HG03135 (cell line): ENCODE results near the gene FUT4.
A peak's percentile ranks its signal among the peaks of the same experiment; 100 is the strongest.
"Not testable (repeated sequence)": the region's sequence is repeated elsewhere in the genome, so short reads cannot be mapped to it uniquely, and the experiment has no call there.

ENCODE experiments used
- ATAC-seq: cut with Tn5 transposase; IDR thresholded peaks from one replicate; pipeline ENCODE4 v1.9.1; 2021; ENCODE audit warnings: mild to moderate bottlenecking, moderate library complexity; ENCODE audit not compliant: unreplicated experiment

FUT4 gene, protein sequence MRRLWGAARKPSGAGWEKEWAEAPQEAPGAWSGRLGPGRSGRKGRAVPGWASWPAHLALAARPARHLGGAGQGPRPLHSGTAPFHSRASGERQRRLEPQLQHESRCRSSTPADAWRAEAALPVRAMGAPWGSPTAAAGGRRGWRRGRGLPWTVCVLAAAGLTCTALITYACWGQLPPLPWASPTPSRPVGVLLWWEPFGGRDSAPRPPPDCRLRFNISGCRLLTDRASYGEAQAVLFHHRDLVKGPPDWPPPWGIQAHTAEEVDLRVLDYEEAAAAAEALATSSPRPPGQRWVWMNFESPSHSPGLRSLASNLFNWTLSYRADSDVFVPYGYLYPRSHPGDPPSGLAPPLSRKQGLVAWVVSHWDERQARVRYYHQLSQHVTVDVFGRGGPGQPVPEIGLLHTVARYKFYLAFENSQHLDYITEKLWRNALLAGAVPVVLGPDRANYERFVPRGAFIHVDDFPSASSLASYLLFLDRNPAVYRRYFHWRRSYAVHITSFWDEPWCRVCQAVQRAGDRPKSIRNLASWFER

DNA sequence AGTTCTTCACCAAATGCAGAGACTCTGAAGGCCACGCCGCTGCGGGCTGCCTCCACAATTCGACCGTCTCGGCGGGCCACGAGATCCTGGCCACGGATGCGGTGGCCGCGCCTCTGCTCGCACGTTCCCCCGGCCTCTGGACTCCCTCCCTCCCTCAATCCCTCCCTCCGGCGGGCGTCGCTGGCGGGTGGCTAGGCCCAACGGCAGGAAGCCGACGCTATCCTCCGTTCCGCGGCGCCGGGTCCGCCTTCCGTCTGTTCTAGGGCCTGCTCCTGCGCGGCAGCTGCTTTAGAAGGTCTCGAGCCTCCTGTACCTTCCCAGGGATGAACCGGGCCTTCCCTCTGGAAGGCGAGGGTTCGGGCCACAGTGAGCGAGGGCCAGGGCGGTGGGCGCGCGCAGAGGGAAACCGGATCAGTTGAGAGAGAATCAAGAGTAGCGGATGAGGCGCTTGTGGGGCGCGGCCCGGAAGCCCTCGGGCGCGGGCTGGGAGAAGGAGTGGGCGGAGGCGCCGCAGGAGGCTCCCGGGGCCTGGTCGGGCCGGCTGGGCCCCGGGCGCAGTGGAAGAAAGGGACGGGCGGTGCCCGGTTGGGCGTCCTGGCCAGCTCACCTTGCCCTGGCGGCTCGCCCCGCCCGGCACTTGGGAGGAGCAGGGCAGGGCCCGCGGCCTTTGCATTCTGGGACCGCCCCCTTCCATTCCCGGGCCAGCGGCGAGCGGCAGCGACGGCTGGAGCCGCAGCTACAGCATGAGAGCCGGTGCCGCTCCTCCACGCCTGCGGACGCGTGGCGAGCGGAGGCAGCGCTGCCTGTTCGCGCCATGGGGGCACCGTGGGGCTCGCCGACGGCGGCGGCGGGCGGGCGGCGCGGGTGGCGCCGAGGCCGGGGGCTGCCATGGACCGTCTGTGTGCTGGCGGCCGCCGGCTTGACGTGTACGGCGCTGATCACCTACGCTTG is at the start of gene FUT4:
FUT4 (plus strand) TSS at position 227 of the 951 bp plus-strand sequence; CDS start at position 440, 213 bp downstream.
- peak; percentile 78 for ATAC-seq

DNA sequence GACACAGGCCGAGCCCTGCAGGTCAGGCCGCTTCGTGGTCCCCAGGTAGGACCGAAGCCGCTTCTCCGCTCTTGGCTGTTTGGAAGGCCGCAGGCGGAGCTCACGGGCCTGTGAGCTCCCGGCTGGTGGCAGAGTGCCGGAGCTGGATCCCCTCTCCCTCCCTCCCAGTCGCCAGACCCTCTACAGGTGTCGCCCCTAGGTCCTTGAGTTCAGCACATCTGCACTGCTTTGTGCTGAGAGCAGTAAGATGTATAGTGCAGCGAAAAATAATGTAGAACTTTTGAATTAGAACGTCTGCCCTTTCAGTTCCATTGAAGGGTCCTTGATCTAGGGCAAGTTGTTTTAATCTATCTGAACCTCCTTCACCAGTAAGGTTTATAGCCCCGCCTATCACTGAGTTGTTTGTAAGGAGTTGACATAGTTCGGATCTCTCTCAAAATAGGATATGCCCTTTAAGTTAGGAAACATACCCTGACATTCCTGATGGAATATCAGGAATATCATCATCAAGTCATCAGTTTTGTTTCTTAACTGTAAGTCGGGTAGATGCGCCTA is 49.5 kb upstream of the FUT4 start:
- ATAC-seq = peak; percentile 66

DNA sequence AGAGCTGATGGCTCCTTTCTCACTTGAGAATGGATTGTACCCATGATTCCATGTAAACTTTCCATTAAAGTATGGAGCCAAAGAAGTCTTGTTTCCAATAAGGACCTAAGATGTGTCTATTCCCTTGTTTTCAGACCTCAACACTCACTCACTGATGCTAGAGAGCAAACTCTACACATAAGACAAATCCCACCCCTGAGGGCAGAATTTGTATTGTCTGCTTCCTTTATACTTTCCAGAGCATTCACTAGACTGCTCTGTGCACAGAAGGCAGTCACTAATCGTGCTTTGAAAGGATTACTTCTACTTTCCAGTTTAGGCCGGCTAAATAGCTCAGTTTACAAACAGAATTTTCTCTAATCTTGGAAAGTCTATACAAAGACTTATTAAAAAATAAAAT is 43.5 kb upstream of the FUT4 start:
- ATAC-seq = no peak

DNA sequence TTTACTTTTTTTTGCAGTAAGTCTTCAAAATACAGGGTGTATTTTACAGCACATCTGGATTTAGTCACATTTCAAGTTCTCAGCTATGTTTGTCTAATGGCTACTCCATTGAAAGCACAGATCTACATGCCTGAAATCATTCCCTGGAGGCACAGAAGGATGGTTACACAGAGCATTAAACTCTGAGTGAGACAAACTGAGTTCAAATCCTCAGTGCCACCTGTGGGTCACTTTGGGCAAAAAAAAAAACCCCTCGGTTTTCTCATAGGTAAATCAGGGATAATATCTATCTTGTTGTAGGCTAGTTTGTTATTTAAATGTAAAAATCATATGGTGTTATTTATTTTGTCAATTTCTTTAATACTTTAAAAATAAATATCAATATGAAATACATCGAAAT is 42.2 kb upstream of the FUT4 start:
- ATAC-seq = no peak

DNA sequence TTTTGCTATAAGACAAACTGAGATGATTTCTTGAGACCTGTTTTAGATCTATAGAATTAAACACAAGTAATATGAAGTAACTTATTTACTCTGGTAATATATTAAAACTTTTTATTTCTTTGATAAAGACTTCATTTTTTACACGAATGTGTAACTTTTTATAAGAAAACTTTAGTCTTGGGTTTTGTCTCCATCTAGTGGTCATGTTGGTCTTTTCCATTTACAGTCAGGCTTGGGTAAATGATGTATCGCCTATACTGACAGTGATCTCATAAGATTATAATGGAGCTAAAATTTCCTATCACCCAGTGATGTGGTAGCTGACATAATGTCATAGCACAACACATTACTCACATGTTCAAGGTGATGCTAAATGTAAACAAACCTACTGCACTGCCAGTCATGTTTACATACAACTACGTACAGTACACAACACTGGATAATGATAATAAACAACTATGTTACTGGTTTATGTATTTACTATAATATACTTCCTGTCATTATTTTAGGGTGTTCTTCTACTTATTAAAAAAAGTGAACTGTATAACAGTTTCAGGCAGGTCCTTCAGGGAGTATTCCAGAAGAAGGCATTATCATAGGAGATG is 38.9 kb upstream of the FUT4 start:
- no peak for ATAC-seq

DNA sequence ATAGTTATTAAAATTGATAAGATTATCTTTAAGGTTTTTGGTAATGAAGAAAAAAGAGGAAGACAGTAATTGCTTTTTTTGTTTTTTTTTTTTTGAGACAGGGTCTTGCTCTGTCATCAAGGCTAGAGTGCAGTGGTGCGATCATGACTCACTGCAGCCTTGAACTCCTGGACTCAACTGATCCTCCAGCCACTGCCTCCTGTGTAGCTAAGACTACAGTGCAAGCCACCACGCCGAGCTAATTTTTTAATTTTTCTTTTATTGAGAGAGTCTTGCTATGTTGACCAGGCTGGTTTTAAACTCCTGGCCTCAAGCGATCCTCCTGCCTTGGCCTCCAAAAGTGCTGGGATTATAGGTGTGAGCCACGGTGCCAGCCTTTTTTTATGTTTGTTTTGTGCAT is 37.2 kb upstream of the FUT4 start:
- ATAC-seq = not testable (repeated sequence)

DNA sequence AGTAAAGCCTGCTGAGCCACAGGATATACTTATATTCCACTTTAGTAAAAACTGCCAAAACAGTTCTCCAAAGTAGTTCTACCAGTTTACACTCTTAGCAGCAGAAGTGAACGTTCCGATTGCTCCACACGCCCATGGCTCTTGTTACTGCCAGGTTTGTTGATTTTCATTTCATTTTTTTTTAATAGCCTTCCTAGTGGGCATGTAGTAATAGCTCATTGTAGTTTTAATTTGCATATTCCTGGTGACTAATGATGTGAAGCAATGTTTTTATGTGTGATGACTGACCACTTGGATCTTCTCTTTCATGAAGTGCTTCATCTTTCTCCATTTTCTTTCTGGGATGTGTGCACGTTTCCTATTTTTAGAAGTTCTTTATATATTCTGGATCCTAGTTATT is 36.2 kb upstream of the FUT4 start:
- no peak for ATAC-seq

DNA sequence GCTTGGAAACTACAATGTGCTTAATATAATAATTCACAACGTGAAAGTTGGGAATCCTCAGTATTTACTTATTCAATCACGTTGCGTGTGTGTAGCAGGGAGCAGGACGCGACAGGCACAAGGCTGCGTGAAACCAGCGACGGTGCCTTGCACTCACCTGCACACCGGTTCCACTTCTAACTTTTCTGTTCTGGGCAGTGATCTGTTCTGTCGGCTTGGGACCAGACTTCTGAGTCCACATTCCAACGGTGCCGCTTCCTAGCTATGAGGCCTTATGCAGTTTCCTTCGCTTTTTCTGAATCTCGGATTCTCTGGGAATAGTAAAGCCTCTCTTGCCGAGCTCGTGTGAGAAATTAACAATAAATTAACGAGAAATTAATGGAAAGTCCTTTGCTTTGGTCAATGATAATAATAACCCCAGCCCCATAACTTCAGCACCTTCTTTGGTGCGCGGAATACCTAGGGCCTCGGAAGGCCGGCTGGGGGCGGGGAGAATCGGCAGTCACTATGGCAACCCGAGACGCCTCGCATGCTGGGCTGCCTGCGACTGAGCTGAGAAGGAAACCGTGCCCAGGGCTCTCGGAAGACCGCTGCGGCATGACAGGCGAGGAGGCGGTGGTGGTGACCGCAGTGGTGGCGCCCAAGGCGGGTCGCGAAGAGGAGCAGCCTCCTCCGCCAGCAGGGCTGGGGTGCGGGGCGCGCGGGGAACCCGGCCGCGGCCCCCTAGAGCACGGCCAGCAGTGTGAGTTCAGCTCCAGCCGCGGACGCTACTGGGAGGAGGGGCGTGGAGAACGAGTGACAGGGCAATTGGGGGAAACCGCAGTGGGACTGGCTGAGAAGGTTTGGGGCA is 31.6 kb upstream of the FUT4 start, which contains the start of gene C11orf97:
C11orf97 (plus strand) TSS at position 530 of the 850 bp plus-strand sequence; CDS start at position 598, 68 bp downstream.
- peak; percentile 82 for ATAC-seq

DNA sequence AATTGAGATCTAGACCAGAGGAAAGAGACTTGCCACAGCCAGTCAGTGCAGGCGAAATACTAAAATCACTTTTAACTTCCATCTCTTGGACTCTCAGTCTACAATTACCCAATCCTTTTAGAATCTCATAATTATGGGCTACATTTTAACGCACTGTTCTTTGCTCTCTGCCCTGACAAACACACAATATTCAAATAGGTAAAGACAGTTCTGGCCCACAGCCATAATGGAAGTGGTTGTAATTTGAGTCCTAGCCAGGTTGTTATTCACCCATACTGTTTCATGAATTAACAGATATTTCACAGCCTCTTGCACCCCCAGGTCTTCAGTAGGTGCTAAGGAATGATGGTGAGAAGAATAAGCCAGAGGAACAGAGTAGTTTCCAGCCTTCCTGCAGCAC is 30.6 kb upstream of the FUT4 start:
- ATAC-seq = peak; percentile 46

DNA sequence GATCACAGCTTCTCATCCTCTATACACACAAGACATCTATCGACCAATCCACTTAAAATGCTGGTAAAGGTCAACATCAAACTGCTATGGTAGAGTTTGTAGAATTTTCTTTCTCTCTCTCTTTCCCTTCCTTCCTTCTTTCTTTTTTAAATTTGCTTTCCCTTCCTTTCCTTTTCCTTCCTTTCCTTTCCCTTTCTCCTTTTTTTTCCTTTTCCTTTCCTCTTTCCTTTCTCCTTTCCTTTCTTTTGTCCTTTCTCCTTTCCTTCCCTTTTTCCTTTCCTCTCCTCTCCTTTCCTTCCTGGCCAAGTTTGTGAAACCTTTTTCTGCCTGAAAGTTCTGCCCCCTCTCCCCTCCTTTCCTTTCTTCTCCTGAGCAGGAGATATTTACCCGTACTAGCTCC is 28.3 kb upstream of the FUT4 start:
- no peak for ATAC-seq

DNA sequence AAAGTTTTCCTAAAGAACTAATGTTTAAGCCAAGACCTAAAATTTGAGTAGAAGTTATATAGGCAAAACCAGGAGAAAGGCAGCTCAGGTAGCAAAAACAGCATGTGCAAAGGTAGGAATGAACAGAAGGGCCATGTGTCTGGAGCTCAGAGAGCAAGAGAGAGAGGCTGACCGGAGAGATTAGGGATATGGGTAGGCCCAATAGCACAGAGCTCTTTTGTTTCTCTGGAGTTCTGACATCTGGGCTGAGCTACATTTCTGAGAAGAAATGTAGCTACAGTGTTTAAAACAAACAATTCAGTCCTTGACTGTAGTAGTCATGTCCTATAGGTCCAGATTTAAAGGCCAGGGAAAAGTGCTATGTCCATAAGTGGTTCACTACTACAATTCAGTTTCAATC is 27.0 kb upstream of the FUT4 start:
- no peak for ATAC-seq

DNA sequence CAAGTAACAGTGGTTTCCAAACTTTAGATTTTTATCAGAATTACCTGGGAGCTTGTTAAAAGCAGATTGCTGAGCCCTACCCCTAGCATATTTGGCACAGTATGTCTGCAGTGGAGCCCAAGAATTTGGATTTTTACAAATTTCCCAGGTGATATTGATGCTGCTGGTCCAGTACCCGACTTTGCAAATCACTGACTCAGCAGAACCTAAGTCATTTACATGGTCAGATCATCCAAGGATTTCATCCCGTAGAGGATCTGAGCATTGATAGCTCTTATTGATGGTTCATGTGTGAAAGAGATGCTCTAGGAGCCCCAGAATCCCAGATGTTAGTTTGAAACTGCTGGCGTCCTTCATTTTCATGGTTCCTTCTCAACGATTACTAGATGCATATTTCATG is 25.4 kb upstream of the FUT4 start:
- ATAC-seq = no peak

DNA sequence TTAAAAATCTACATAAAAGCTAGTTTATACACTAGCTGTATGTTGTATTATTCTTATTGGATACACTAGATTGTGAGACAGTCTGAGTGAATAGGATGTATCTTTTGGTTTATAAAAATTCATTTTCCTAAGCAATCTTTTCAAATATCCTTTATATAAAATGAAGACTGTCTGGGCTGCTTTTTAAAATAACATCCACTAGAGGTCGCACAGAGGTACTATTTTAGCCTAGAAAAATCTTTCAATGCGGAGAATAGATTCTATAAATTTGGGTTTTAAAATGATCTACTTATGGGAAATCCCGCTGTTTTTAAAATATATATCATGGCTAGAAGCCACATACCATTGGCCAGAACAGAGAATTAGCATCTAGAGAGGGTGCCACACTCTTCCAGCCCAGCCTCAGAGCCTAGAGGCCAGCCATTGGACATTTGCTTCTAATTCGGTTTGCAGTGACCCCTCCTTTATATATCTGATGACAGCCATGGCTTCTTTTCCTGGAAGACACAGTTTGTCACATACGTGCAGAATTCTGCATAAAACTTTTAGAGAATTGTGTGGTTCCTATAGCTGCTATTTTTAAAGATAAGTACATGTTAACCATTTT is 24.1 kb upstream of the FUT4 start:
- ATAC-seq = no peak

DNA sequence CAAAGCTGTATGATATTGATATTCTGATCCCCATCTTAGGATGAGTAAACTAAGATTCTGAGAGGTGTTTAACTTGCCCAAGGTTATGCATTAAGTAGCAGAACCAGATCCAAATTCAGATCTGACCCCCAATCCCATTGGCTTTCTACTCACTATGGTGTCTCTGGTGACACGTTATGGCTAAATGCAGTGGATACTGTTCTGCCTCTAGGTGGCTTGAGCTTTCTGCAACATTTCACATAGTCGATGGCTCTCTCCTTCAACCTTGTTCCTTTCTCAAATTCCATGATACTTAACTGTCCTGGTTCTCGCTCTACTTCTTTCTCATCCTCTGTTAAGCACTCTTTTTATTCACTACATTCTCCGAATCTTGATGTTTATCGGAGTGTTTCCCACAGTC is 22.0 kb upstream of the FUT4 start:
- no peak for ATAC-seq

DNA sequence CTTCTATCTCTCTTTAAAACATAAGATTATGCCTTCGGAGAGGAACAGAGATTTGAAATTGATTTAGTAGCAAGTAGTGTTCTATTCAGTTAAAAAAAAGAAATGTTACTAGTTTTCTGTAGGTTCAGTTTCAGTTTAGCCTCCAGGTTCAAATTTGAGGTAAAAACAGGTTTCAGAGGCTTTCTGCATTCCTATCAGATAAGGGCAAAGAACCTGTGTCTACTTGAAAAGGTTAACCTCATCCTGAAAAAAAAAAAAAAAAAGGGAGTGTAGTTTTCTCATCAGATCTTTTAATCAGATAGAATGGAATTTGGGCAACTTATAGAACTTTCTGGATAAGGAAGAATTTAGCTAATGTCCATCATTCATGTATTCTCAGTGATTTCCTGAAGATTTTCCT is 19.4 kb upstream of the FUT4 start:
- ATAC-seq = no peak

DNA sequence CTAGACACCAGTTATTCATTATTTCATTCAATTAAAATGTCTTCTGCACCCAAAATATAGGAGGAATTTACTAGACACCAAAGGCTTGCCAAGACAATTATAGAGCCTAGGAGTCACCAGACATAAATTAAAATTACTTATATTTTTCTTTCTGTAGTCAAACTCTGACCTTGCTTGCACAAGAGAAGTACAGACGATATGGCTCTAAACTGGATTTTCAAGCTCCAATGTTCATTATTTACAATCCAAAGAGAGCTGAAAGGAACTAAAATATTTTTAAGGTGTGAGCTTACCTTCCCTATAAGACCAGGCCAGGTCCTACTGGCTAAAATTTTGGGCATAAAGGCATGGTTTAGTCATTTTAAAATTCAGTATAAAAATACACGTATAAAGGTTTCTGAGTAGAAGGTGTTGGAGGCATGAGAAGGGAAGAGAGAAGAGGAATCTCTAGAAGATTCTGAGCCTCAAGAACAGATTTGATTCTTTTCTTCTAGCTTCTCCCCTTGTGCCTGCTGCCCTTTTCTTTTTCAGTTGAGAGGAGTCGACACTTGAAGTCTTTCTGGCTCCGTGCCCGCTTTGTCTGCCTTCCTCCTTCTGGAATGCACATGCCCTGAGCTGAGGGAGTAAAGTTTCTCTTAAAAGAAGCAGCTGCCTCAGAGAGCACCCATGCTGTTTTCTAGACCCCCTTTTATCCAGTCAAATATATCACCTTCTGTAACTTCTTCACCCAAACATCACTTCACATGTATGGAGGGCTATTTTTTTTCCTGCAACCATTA is 18.0 kb upstream of the FUT4 start:
- no peak for ATAC-seq

DNA sequence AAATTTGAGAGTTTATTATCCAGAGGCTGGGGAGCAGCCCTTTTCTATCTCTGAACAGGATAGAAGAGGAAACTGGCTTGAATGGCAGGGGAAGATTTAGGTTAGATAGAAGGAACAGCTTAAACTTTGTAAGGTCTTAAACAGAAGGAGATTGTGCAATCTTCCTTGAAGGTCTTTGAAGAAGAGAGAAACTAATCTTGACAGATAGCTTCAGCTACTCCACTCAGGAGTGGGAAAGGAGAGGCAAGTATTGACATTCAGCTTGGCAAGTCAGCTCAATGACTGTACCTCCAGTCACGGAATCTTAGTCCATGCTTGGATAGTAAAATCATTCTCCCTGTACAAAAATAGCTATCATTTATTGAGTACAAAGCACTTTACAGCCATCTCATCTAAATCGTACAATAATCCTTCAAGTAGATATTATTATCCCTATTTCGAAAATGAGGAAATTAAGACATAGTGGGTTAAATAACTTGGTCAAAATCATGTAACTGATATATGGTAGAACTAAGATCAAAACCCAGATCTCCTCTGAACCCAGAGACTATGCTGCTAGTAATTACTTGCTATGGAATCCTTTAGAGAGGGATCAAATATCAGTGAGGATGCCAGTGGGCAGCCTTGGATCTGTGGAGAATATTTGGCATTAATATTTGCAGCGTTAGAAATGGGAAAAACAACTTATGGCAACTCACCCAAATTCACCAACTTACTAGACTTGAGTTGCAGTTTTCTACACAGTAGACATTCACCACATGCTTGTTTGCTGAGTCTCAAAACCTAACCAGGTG is 16.9 kb upstream of the FUT4 start:
- no peak for ATAC-seq

DNA sequence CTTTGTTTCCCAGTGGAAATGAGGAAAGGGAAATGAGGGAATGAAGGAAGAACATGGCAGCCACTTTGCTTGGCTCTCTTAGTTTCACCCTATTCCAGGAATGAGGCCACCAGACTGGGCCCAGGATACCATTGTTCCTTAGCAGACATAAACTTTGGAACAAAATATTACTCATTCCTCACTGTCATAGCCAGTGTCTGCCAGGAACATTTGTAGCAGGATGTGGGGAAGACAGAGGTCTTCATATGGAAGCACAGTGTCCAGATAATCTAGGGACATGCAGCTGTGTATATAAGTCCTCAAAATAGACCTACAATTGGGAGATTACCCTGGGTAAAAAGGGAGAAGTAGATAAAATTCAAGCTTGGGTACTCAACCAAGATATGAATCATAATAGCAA is 15.2 kb upstream of the FUT4 start:
- ATAC-seq = no peak
